ENCODE data around the gene FRMD4B. TPM values are rescaled to one million over a fixed set of nuclear protein-coding genes. Genes with fewer than 3 reads are reported as not detected.

Gene FRMD4B
- polyA plus RNA-seq, 1 donor, result 14.0 TPM

DNA sequence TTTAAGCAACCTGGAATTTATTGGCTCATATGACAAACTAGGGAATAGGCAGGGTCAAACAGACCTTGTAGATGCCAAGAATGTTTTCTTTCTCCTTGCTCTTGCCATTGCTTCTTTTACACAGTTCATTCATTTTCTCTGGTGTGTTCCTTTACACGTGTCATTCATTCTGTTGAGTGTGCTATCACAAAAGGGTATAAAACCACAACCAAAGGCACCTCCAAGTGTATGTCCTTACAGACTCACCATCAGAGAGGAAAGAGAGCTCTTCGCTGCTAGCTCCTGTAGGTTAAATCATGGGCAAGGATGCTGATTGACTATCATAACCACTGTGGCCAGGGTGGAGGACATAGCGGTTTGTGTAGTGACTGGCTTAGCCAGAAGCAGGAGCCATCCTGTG, 19.2 kb upstream of the FRMD4B start:
- no peak for DNase-seq (ENCODE audit: low read depth)

DNA sequence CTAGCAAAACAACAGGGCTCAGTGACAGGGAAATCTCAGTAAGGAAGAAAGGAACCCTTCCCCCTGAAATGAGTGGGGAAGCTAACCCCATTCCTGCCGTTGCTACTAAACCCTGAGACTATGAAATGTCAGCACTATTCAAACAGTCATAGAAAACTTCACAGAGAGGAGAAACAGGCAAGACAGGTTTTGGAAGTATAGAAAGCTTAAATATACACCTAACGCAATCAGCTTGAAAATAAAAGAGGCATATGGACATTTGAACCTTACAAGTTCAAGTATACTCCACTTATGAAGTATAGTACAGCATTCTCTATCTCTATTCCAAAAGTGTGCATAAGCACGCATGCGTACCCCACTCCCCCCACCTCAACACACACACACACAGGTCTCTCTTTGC, 17.6 kb upstream of the FRMD4B start:
- no peak for DNase-seq (ENCODE audit: low read depth)

DNA sequence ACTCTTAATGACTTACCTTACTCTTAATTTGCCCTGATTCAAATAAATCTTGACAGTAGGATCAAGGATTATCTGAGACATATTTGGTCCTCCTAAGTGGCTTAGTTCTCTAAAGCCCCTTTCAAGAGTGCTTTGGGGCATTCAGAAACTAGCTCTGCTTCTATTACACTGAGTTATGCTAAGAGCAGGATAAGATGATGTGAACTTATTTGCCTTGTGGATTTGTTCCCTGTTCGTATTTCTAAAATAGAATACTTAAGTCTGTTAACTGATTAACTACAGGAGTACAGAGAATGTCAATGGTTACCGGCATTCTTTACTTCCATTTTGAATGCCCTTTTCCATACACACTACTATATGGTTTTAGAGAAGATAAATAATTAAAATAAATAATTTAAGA, 14.8 kb upstream of the FRMD4B start:
- DNase-seq (ENCODE audit: low read depth), result no peak

DNA sequence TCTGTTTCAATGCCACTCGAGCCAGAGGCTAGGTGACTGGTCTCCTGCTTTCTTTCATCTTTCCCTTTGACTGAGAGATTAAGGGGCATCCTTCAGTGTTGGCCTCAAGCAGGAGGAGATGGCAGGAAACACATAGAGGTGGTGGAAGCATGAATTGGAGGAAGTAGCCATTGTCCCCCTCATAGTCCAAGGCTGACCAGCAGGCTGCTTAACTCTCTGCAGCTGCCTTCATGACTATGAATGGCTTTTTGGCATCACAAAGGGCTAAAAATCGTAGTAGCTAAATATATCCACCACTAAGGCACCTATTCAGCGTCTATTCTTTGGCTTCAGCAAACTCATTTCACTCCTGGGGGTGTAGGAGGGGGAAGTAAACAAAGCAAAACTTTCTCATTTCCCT, 7.0 kb upstream of the FRMD4B start:
- DNase-seq (ENCODE audit: low read depth), result no peak

DNA sequence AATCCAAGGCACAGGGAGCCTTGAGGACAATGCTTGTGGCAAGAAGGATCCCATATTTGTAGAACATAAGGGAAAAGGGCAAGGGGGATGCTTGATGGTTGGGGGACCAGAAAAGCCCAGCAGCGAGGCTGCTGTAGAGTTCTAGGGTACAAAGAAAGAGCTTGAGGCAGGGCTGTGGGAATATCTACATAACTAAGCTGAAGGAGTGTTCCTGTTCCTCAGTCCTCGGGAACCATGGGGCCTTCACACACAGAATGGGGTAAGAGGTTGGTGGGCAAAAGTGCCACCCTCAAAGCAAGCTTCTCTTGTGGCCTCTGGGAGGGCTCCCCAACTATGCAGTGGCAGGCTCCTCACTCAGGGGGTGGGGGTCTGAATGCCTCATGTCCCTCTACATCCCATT, 6.5 kb upstream of the FRMD4B start:
- DNase-seq (ENCODE audit: low read depth), result no peak

DNA sequence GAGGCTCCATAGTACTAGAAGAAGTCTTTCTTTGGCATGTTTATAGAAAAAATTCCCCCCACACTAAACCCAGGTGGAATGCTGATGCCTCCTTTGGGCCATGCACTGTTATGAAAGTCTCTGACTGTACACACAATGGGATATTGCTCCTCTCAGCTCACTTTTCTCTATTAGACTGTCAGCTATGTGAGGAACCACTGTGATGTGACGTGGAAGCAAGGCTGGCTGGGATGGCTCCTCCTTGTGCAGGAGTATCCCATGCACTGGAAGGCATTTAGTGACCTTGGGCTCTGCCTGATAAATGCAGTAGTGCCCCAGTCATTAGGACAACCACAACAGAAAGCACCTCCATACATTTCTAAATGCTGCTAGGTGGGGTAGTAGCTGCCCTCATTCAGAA, 5.7 kb upstream of the FRMD4B start:
- DNase-seq (ENCODE audit: low read depth), result no peak

DNA sequence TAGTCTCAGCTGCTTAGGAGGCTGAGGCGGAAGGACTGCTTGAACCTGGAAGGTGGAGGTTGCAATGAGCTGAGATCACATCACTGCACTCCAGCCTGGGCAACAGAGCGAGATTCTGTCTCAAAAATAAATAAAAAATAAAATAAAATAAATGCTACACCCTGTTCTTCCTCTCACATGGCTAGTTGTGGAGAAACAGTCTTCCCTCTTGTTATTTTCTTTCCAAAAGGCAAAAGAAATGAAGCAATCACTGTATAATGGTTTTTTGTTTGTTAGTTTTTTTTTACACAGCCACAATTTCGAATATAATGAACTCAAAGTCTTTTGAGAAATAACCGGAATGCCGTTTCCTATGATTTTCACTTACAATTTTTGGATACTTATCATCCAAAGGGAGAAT, 4.9 kb upstream of the FRMD4B start:
- DNase-seq (ENCODE audit: low read depth), result no peak

DNA sequence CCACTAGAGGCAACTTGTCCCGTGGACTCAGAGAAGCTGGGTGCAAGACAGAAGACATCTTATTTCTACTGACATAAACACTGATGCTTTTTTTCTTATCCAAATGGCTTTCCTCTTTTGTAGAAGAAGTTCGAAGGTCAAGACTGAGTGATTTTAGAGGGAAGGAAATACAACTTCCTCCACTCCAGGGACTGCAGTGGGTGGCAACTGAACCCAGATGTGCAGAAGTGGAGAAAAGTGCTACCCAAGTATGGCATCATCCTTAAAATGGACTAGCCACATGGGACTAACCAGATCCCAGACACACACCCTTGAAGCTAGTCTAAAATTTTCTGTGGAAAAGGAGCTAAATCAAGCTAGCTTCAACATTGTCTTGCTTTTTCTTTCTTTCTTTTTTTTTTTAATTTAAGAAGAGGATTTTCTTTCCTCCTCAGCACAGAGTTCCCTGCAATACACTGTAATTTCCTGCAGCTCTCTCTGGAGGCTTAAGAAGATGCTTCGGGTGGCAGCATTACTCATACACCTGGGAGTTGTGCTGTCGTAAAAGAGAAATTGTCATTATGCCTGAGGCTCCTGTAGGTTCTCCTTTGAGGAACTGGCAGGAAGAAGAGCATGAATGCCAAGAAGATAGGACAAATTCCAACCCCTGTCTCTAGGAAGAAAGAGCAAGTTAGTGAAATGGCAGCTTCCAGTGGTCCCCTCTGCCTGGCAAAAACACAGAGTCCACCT, 3.8 kb upstream of the FRMD4B start:
- DNase-seq (ENCODE audit: low read depth), result no peak

DNA sequence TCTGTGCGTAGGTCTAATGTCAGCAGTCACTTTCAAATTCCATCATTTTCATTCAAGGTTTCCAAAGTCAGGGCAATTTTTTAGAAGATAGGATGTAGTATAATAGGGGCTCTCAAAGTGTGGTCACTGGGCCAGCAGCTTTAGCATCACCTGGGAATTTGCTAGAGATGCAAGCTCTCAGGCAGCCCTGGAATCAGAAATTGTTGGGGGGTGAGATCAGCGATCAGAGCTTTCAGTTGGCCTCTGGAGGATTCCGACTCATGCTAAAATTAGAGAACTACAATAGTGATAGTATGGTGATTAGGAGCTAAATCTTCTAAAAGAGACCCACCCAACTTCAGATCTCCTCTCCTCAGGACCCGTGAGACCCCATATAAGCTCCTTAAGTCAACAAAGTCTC, 2.4 kb upstream of the FRMD4B start:
- no peak for DNase-seq (ENCODE audit: low read depth)

DNA sequence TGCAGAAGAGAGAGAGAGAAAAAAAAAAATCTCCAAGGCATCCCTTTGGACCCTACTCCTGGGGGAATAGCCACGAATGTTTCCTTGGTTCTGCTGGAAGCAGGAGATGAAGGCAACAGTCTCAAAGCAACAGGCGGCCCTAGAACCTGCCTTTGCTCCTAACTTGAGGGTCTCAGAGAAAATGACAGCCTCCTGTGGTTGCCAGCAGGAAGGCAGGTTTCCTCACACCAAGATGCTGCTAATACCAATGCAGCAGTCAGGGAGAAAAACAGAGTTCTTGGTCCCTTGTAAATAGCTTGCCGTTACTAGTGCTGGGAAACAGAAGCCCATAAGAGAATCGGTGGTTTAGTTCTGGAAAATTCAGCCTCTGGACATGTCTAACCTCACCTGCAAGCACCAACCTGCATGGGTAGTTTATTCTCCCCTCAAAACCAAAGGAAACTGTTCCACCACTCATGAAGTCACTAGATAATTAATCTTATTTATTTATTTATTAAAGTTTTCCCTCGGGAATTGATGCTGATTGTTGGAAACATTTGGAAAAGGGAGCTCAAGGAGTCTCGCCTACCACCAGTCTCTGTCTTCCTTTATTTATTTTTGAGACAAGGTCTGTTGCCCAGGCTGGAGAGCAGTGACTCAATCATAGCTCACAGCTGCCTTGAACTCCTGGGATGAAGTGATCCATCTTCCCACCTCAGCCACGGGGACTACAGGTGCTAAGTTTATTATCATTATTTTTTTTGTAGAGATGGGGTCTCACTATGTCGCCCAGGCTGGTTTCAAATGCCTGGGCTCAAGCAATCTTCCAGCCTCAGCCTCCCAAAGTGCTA, 883 bp upstream of the FRMD4B start:
- DNase-seq (ENCODE audit: low read depth), result no peak

DNA sequence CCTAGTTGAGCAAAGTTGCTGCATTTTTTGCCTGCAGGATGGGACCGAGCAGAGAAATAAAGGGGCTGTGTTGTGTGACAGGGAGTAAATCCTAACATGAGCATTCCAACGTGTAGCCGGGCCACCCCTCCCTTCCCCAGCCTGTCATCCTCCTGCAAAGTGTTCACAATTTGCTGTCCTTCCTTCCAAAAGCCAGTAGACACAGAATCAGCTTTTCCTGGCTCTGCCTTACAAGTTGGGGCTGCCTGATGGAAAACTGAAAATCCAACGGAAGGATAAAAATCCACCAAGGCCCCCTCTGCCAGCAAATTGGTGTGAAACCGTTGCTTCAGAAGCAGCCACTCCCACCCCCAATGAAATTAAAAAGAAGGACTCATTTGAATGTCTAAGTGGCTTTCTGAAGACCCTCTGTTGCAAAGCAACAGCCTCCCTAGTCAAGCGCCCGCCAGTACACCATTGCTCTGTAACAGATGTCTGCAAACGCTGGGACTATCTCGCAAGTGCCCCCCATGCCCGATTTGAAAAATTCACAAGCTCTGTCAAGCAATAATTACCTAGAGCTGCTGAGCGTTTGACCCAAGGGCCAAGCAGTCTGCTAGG, 665 bp downstream of the FRMD4B start:
- no peak for DNase-seq (ENCODE audit: low read depth)

DNA sequence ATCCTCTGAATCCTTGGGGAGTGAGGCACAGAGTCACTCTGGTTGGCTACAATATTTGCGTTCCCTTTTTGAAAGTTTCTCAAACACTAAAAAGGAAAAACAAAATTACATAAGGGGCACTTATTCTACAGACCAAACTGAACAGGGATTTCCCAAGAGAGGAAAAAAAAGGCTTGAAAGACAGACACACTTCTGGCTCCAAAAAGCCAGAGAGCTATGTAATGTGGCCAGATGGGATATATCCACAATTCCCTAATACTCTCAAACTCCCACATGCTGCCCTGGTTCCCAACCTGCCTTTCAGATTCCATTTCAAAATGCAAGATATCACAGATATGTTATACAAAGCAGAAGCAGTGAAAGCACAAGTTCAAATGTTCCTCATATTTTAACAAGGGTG, 1.6 kb downstream of the FRMD4B start:
- DNase-seq (ENCODE audit: low read depth), result no peak

DNA sequence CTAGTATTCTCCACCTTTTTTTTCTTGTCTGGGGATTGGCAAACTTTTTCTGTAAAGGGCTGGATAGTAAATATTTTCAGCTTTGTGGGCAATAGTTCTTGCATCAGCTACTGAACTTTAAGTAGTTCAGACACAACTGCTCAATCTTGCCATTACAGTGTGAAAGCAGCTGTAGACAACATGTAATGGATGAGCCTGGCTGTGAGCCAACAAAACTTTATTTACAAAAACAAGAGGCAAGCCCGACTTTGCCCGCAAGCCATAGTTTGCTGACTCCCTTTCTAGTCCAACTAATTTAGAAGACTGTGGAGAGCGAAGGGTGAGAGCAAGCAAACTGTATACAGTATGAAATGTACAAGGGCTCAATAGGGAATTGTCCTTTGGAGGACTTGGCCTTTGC, 6.2 kb downstream of the FRMD4B start:
- DNase-seq (ENCODE audit: low read depth), result no peak

DNA sequence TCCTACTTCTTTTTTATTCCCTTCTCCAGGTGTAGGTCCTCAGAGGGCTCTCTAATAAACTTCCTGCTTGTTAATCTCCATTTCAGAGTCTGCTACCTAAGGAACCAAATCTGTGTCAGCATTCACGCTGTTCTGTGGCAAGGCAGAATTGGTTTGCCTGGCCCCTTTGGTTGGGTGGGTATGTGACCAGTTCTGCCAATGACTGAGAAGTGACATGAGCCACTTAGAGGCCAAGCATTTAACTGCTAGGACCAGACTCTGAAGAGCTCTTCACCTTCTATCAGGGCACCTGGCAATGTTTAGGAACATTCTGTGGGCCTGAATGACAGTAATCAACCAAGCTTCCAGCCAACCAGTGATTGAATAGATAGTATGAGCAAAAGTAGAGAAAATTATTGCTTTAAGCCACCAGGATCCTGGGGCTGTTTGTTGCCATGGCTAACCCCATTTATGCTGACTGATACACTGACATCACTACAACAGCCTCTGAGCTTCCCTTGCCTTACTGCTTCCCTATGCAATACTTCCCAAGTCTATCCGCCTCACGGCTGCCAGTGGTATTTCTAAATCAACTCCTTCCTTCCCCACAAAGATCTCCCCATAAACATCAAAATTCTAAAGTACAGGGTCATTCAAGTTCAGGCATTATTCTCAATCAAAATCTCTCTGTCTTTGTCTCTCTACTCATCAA, 7.6 kb downstream of the FRMD4B start:
- DNase-seq (ENCODE audit: low read depth), result no peak

DNA sequence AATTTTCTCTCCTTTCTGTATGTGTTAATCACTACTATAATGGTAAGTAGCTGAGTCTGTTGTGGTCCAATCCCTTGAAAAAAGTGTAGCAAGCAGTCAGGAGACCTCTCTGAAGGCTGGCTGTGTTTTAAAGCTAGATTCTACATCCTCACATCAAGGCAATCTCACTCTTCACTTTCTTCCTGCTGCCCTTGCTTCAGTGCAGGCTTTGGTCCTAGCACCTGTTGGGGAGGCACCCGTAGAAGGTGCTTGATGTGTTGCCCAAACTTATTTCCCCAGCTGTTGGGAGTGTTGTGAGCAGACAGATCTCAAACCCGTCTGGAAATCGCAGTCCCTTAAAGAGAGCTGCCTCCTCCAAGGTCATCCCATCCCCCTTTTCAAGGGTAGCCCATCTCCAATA, 8.6 kb downstream of the FRMD4B start:
- DNase-seq (ENCODE audit: low read depth), result no peak

DNA sequence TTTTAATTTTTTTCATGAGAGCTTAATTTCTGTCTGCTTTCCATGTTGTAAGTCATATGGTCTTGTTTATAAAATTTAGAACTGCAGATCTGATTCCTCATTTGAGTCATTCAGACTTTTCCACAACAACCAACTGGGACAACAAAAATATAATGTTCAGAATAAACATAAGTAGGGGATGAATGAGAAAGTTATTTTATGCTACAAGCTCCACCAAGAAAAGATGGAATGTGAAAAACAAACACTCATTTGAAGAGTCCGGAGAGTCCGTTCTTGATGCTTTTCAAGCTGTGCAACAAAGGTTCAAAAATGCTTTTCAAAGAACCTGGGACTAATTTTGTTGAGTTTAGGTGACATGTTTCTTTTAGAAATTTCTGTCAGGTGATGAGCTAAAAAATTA, 9.2 kb downstream of the FRMD4B start:
- no peak for DNase-seq (ENCODE audit: low read depth)

DNA sequence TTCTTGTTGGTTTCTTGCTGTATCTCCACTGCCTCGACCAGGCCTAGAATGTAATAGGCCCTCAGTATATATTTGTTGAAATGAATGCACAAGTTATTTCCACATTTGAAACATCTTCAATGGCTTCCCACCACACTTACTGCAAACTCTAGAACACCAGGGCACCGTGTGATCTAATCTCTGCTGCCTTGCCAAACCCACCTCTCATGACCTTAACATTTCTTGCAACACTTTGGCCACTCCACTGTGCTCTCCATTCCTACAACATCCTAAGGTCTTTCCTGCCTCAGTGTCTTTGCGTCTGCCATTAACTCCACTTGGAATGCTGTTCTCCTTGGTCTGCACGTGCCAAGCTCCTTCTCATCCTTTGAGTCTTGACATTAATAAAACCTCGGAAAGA, 14.1 kb downstream of the FRMD4B start:
- no peak for DNase-seq (ENCODE audit: low read depth)

DNA sequence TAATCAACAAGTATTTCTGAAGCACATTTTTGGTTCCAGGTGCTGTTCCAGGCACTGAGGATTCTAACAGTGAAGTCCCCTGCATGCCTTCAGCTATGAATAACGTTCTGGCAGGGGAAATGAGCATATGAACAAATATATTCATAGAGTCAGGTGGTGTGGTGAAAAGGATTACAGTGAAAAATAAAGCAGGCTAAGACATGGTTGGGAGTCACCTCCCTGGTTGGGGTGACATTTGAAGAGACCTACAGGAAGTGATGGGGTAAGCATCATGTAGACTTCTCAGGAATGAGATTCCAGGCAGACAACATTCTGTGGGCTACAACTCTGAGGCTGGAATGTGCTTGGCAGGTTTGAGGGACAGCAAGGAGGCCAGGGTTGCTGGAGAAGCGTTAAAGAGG, 15.0 kb downstream of the FRMD4B start:
- no peak for DNase-seq (ENCODE audit: low read depth)

DNA sequence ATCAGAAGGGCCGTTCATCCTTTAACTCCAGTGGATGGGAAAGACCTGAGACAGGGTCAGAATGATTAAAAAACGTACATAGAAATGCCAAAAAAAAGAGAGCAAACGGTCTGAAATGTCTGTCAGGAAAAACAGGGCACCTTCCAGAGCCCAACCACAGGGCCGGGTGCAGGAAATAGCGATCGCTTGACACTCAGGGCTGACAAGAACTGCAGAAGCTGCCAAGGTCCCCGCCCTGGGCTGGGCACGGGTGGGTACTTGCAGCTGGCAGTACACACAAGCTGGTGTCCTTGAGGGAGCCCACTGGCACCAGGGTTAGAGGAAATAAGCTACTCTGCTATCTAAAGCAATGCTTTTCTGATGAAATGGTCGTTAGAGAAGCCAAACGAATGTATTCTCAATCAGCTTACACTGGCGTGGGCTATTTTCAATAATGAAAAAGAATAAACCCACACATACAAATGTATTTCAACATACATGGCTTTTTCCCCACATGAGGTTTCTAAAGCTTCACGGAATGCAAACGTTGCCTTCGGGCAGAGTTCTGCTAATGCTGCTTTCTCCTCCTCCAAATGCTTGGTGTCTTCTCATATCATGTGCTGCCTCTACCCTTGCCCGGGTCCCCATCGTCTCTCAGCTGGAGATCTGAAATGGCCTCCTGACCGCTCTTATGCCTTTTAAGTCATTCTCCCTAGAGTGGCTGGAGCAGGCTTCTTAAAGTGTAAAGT, 15.6 kb downstream of the FRMD4B start:
- no peak for DNase-seq (ENCODE audit: low read depth)

DNA sequence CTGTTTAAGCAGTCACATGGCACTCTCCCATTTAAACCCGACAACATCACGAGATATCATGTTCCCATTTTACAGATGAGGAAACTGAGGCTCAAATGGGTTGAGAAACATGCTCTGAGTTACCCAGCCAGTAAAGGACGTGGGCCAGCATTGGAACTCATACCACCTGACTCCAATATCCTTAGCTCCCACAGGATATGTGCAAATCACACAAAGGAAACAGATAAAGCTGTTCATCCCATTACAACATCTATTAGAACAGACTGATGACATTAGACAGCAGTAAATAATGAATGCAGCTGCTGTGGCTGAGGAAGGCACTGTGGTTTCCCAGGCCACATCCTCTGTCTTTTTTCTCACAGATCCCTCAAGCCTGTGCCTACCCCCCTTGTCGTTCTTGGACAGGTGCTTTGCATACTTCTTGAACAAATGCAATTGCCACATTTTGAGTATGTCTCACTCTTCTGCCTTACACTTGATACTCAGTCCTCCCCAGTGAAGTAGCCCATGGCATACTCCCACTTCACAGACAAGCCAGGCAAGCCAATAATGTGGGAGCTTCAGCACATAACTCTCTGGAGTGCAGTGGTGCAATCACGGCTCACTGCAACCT, 17.7 kb downstream of the FRMD4B start:
- DNase-seq (ENCODE audit: low read depth), result no peak

DNA sequence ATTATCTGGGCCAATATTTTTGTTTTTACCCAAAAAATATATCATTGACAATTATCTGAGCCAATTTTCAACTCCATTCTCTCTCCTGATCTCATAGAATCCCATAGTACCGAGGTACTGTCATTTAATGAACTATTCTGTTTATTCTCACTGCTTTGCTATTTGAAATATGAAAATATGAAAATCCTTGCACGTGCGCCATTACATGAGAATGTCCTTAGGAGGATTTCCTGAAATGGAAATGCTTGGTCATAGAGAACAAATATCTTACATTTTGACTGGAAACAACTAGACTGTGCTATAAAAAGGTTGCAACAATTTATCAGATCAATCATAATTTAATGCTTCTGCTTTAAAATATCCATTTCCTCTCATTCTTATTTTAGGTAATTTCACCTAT, 18.3 kb downstream of the FRMD4B start:
- no peak for DNase-seq (ENCODE audit: low read depth)
